HCT116 (cell line): ENCODE measurements around the gene NPM3. TPM values are rescaled to one million over a fixed set of nuclear protein-coding genes. Genes with fewer than 3 reads are reported as not detected.

Experiments
- ATAC-seq: fragments of 200-7000 bp; cut with Tn5 transposase; 2 replicates; pipeline ENCODE4 v1.9.1; 2020; ENCODE audit warnings: mild to moderate bottlenecking, moderate library complexity
- BruUV-seq: library from RNA; stranded (reverse); fragments of 400-500 nt; replicated peaks from 2 replicates; lab custom pipeline; 2021; lab: Mats Ljungman, UMichigan
- CTCF ChIA-PET: fragments of 300-600 bp; sonication (Branson Sonifier 250); formaldehyde crosslinking; loops from one replicate; lab custom pipeline; 2021; ENCODE audit warnings: antibody characterized with exemption; lab: Charles Lee
- POLR2A ChIA-PET: fragments of 300-600, 350-600 bp; sonication (Branson Sonifier 250); formaldehyde crosslinking; loops from one replicate; lab custom pipeline; 2021; ENCODE audit warnings: antibody characterized with exemption; lab: Charles Lee
- RAD21 ChIA-PET, 2 experiments: fragments of 300-600 bp; sonication (Branson Sonifier 250); formaldehyde crosslinking; loops; one replicate each; lab custom pipeline; 2023; ENCODE audit warnings: low total read pairs in 2 of 2; ENCODE audit not compliant: uncharacterized antibody in 2 of 2, unreplicated experiment in 2 of 2, low non-redundant PET in 1 of 2; lab: Charles Lee
- DNase-seq: peaks from one replicate; pipeline ENCODE4 v3.0.0-alpha.2; 2010; ENCODE audit warnings: low read depth, low spot score
- H2AFZ ChIP-seq: fragments of 200-600 bp; shearing (Covaris generic), sonication (generic); 2 replicates; pipeline ENCODE4 v1.6.1; 2017; ENCODE audit warnings: low read depth, mixed run types, mixed read lengths, antibody characterized with exemption, low read length; ENCODE audit not compliant: poor library complexity, severe bottlenecking
- H3K27ac ChIP-seq: 2 replicates; pipeline ENCODE4 v1.5.1; 2012; ENCODE audit warnings: low read depth, low read length
- H3K27me3 ChIP-seq: fragments of 200-600 bp; sonication (generic); 2 replicates; pipeline ENCODE4 v1.6.1; 2016; ENCODE audit warnings: mixed run types, low read length, mixed read lengths; ENCODE audit not compliant: insufficient read depth
- H3K36me3 ChIP-seq, 2 experiments: fragments of 200-500 bp in 1 of 2; fragments of 200-600 bp in 1 of 2; sonication (Bioruptor generic) in 1 of 2; sonication (generic) in 1 of 2; 2 replicates each; pipeline versions ENCODE4 v1.5.1 to v1.6.1; 2014 to 2016; ENCODE audit warnings: low read length in 2 of 2, inconsistent platforms in 1 of 2, mixed read lengths in 1 of 2, mixed run types in 1 of 2; ENCODE audit not compliant: insufficient read depth in 2 of 2, control insufficient read depth in 1 of 2
- H3K4me1 ChIP-seq, 2 experiments: fragments of 200-600 bp in 1 of 2; sonication (generic) in 1 of 2; 2 replicates each; pipeline versions ENCODE4 v1.5.1 to v1.6.1; 2012 to 2017; ENCODE audit warnings: low read length in 2 of 2, inconsistent platforms in 1 of 2, mild to moderate bottlenecking in 1 of 2, mixed read lengths in 1 of 2, mixed run types in 1 of 2, moderate library complexity in 1 of 2; ENCODE audit not compliant: insufficient read depth in 2 of 2, control insufficient read depth in 1 of 2
- H3K4me2 ChIP-seq: fragments of 200-600 bp; sonication (generic); 2 replicates; pipeline ENCODE4 v1.6.1; 2017; ENCODE audit warnings: mixed run types, low read length, mixed read lengths
- H3K4me3 ChIP-seq, 2 experiments: fragments of 200-600 bp in 1 of 2; sonication (generic) in 1 of 2; replicated peaks in 1 of 2; 2 replicates each; pipeline ENCODE4 v1.5.1; 2011 to 2016; ENCODE audit warnings: low read length in 2 of 2, control low read depth in 1 of 2, low read depth in 1 of 2, mild to moderate bottlenecking in 1 of 2, mixed read lengths in 1 of 2, mixed run types in 1 of 2
- H3K79me2 ChIP-seq: fragments of 200-600 bp; sonication (generic); 2 replicates; pipeline ENCODE4 v1.6.1; 2017; ENCODE audit warnings: mild to moderate bottlenecking, mixed run types, low read length, moderate library complexity, mixed read lengths; ENCODE audit not compliant: insufficient read depth
- H3K9ac ChIP-seq: fragments of 200-600 bp; sonication (generic); 2 replicates; pipeline ENCODE4 v1.6.1; 2016; ENCODE audit warnings: low read length, mixed read lengths
- H3K9me2 ChIP-seq: fragments of 200-600 bp; sonication (generic), shearing (Covaris generic); 2 replicates; pipeline ENCODE4 v1.6.1; 2017; ENCODE audit warnings: mixed run types, mild to moderate bottlenecking, moderate library complexity; ENCODE audit not compliant: insufficient read depth
- H3K9me3 ChIP-seq, 2 experiments: fragments of 200-500 bp in 1 of 2; fragments of 200-600 bp in 1 of 2; sonication (Bioruptor generic) in 1 of 2; sonication (generic) in 1 of 2; 2 replicates each; pipeline ENCODE4 v1.6.1; 2014 to 2017; ENCODE audit warnings: low read length in 2 of 2, mixed read lengths in 2 of 2, inconsistent platforms in 1 of 2, low read depth in 1 of 2, mild to moderate bottlenecking in 1 of 2, mixed run types in 1 of 2, moderate library complexity in 1 of 2; ENCODE audit not compliant: control insufficient read depth in 1 of 2, insufficient read depth in 1 of 2
- H4K20me1 ChIP-seq: fragments of 200-600 bp; sonication (generic), shearing (Covaris generic); 2 replicates; pipeline ENCODE4 v1.6.1; 2017; ENCODE audit warnings: mixed run types, mild to moderate bottlenecking, moderate library complexity; ENCODE audit not compliant: insufficient read depth
- CEBPB ChIP-seq: IDR thresholded peaks from 2 replicates; pipeline ENCODE4 v1.6.1; 2012; ENCODE audit warnings: low read depth
- ELF1 ChIP-seq: IDR thresholded peaks from 2 replicates; pipeline ENCODE4 v1.6.1; 2012; ENCODE audit warnings: low read depth, borderline replicate concordance
- EZH2 ChIP-seq: fragments of 200-600 bp; sonication (generic); IDR thresholded peaks from 2 replicates; pipeline ENCODE4 v1.6.1; 2017; ENCODE audit warnings: antibody characterized with exemption, mixed run types
- FOSL1 ChIP-seq: IDR thresholded peaks from 2 replicates; pipeline ENCODE4 v1.6.1; 2012; ENCODE audit warnings: low read depth
- JUND ChIP-seq: IDR thresholded peaks from 2 replicates; pipeline ENCODE4 v1.6.1; 2012
- POLR2A ChIP-seq: IDR thresholded peaks from 2 replicates; pipeline ENCODE4 v1.7.0; 2011; ENCODE audit warnings: borderline replicate concordance; ENCODE audit not compliant: insufficient read depth, insufficient read length; ENCODE audit errors: extremely low read depth
- RAD21 ChIP-seq: IDR thresholded peaks from 2 replicates; pipeline ENCODE4 v1.6.1; 2012; ENCODE audit warnings: low read depth, mild to moderate bottlenecking
- SP1 ChIP-seq: IDR thresholded peaks from 2 replicates; pipeline ENCODE4 v1.6.1; 2012; ENCODE audit warnings: low read depth
- SRF ChIP-seq: IDR thresholded peaks from 2 replicates; pipeline ENCODE4 v1.6.1; 2012; ENCODE audit warnings: low read depth
- TCF7L2 ChIP-seq: IDR thresholded peaks from 2 replicates; pipeline ENCODE4 v1.7.0; 2011; ENCODE audit warnings: borderline replicate concordance, inconsistent platforms; ENCODE audit not compliant: insufficient read depth, insufficient read length; ENCODE audit errors: extremely low read depth
- YY1 ChIP-seq: IDR thresholded peaks from 2 replicates; pipeline ENCODE4 v1.6.1; 2011; ENCODE audit warnings: low read length, low read depth, moderate library complexity, mild to moderate bottlenecking; ENCODE audit not compliant: insufficient replicate concordance; ENCODE audit errors: extremely low read depth
- ZFX ChIP-seq: fragments of 450-650 bp; IDR thresholded peaks from 2 replicates; pipeline ENCODE4 v1.6.1; 2017
- intact Hi-C: fragments of 100-400 bp; cut with micrococcal nuclease; formaldehyde crosslinking; loops from 2 replicates; pipeline ENCODE4 v1.10.0; 2022
- total RNA-seq: library from RNA; stranded (reverse); gene quantifications from one replicate; pipeline ENCODE4 v1.2.1, GENCODE V29; 2021; ENCODE audit not compliant: unreplicated experiment

NPM3 gene
- total RNA-seq, 1 experiment from 2014 or later, result 267 TPM

- Histone ChIP-seq H3K27me3 (no peaks in the 10 kb centered on the region), H3K9ac (no peak overlapping the region), H3K9me3 (no peaks in the 10 kb centered on the region), H2AFZ (no peak overlapping the region), H3K79me2 (no peaks in the 10 kb centered on the region), H3K27ac (no peak overlapping the region), H3K4me2 (no peak overlapping the region), H4K20me1 (no peaks in the 10 kb centered on the region), H3K36me3 (no peaks in the 10 kb centered on the region), H3K4me3 (no peak overlapping the region), H3K4me1 (no peaks in the 10 kb centered on the region), H3K9me2 (no peaks in the 10 kb centered on the region)
- intact Hi-C loops, result no loop called here
- no peak for TF ChIP-seq TCF7L2
- no peak for TF ChIP-seq FOSL1
- no peak for TF ChIP-seq SRF
- no peak for TF ChIP-seq SP1
- TF ChIP-seq YY1, result no peak
- no peak for TF ChIP-seq RAD21
- no peak for TF ChIP-seq ZFX
- TF ChIP-seq JUND, result no peak
- TF ChIP-seq ELF1, result no peak
- ChIA-PET CTCF (interaction anchor here (1.3 to 3.6 kb wide), 3 partner anchors 9 to 305 kb away, joined by 3 to 22 read pairs (median 10); no protein-coding TSS in a partner anchor), RAD21 (interaction anchor here (0.9 to 1.1 kb wide), 2 partner anchors 170 kb away, joined by 3 to 4 read pairs; no protein-coding TSS in a partner anchor), POLR2A (interaction anchor here (1.7 kb wide), 1 partner anchor 12 kb away, joined by 5 read pairs; the partner anchor contains the start of gene NPM3)
- ATAC-seq (no peak), DNase-seq (no peak)
- no TSS peak for BruUV-seq
Observed at GRCh38 chr10:101772017-101772894, 11.0 kb downstream of the NPM3 start.

GRCh38 chr10:101771380-101771779 lies 11.9 kb downstream of the NPM3 start:
- no peaks in the 10 kb centered on the region for H3K27me3 ChIP-seq
- no peak overlapping the region for H3K27ac ChIP-seq
- BruUV-seq, result no TSS peak
- no peak overlapping the region for H2AFZ ChIP-seq
- no peaks in the 10 kb centered on the region for H3K4me1 ChIP-seq
- no peaks in the 10 kb centered on the region for H3K36me3 ChIP-seq
- intact Hi-C loops, result no loop called here
- no peak for DNase-seq
- no peaks in the 10 kb centered on the region for H3K9me2 ChIP-seq
- H4K20me1 ChIP-seq, result no peaks in the 10 kb centered on the region
- no peak overlapping the region for H3K4me2 ChIP-seq
- H3K79me2 ChIP-seq, result no peaks in the 10 kb centered on the region
- no peak for ATAC-seq
- H3K4me3 ChIP-seq, result no peak overlapping the region
- H3K9me3 ChIP-seq, result no peaks in the 10 kb centered on the region
- CTCF ChIA-PET, result interaction anchor here (3.6 kb wide), 1 partner anchor 10 kb away, joined by 22 read pairs; no protein-coding TSS in a partner anchor
- no peak overlapping the region for H3K9ac ChIP-seq
- RAD21 ChIA-PET, result interaction anchor here in 1 of 2 experiments (0.9 kb wide), 1 partner anchor 169 kb away, joined by 3 read pairs; no protein-coding TSS in a partner anchor
- POLR2A ChIA-PET, result no interaction called here
- TF ChIP-seq CEBPB (no peak), EZH2 (no peak), POLR2A (no peak)
- TF ChIP-seq, all 23 proteins: peak for 0
